Epithelial cell of esophagus (primary cell): ENCODE results near the gene SPATA2L.

Experiments
- DNase-seq: peaks from one replicate; pipeline ENCODE4 v3.0.0; 2010; ENCODE audit warnings: low read depth
- H3K4me3 ChIP-seq: 2 replicates; pipeline ENCODE4 v1.5.1; 2011; ENCODE audit warnings: mild to moderate bottlenecking, low read length, control low read depth
- CTCF ChIP-seq: IDR thresholded peaks from 2 replicates; pipeline ENCODE4 v1.5.1; 2011; ENCODE audit warnings: low read depth, mild to moderate bottlenecking, low read length, control low read depth, inconsistent platforms; ENCODE audit not compliant: insufficient read depth; ENCODE audit errors: missing control alignments

SPATA2L gene

GRCh38 chr16:89721546-89722391, 20.3 kb upstream of the SPATA2L start:
- TF ChIP-seq CTCF: no peak
- DNase-seq: peak; percentile 64
- peak overlapping the region; percentile 62 for H3K4me3 ChIP-seq

GRCh38 chr16:89720813-89721545, 19.5 kb upstream of the SPATA2L start, which contains the start of the genes VPS9D1 and ZNF276:
TSS of gene VPS9D1 (minus strand) at chr16:89720898. CDS start at chr16:89720861, 37 bp downstream.
TSS of gene ZNF276 (plus strand) at chr16:89721537. CDS start at chr16:89721641, 104 bp downstream.
- DNase-seq: peak; percentile 87
- no peak for TF ChIP-seq CTCF
- peak within 1 kb of the TSS; percentile 62 for H3K4me3 ChIP-seq

- no peak for TF ChIP-seq CTCF
- H3K4me3 ChIP-seq: peak overlapping the region; percentile 62
- DNase-seq: no peak
These were observed 19.0 kb upstream of the SPATA2L start for GRCh38 chr16:89720551-89720812.

GRCh38 chr16:89717688-89718505, 16.4 kb upstream of the SPATA2L start:
- no peak overlapping the region for H3K4me3 ChIP-seq
- TF ChIP-seq CTCF: no peak
- no peak for DNase-seq

- H3K4me3 ChIP-seq: no peak overlapping the region
- TF ChIP-seq CTCF: no peak
- no peak for DNase-seq
These were observed 15.6 kb upstream of the SPATA2L start for GRCh38 chr16:89716916-89717687.

GRCh38 chr16:89716493-89716892, 15.0 kb upstream of the SPATA2L start:
- TF ChIP-seq CTCF: no peak

More at GRCh38 chr16:89716493-89716892, 15.0 kb upstream of the SPATA2L start:
- H3K4me3 ChIP-seq: no peak overlapping the region
- no peak for DNase-seq
